Progenitor cell of endocrine pancreas (in vitro differentiated cells): ENCODE measurements around the gene GUCY1A2. TPM values are rescaled to one million over a fixed set of nuclear protein-coding genes. Genes with fewer than 3 reads are reported as not detected.

Experiments used
- DNase-seq: peaks from one replicate; pipeline ENCODE4 v3.0.0; 2021; ENCODE audit warnings: low spot score; ENCODE audit not compliant: unreplicated experiment
- H3K27ac Mint-ChIP-seq: 2 replicates; pipeline ENCODE4 v1.8.0; 2021; ENCODE audit warnings: mild to moderate bottlenecking, moderate library complexity, mixed read lengths
- H3K27me3 Mint-ChIP-seq: 2 replicates; pipeline ENCODE4 v1.8.0; 2021; ENCODE audit warnings: mixed read lengths
- H3K36me3 Mint-ChIP-seq: 2 replicates; pipeline ENCODE4 v1.8.0; 2022; ENCODE audit warnings: mixed read lengths; ENCODE audit not compliant: insufficient read depth
- H3K4me1 Mint-ChIP-seq: 2 replicates; pipeline ENCODE4 v1.8.0; 2021; ENCODE audit warnings: low read depth, mixed read lengths
- H3K4me3 Mint-ChIP-seq: 2 replicates; pipeline ENCODE4 v1.8.0; 2021; ENCODE audit warnings: low read depth, mild to moderate bottlenecking, moderate library complexity, mixed read lengths
- H3K9me3 Mint-ChIP-seq: 2 replicates; pipeline ENCODE4 v1.8.0; 2021; ENCODE audit warnings: low read depth, mixed read lengths
- CTCF ChIP-seq: fragments of 200-600 bp; sonication (generic); IDR thresholded peaks from one replicate; pipeline ENCODE4 v1.5.0; 2021; ENCODE audit warnings: antibody characterized with exemption, mild to moderate bottlenecking; ENCODE audit not compliant: unreplicated experiment
- total RNA-seq: library from RNA; stranded (reverse); gene quantifications from 2 replicates; pipeline ENCODE4 v1.2.1, GENCODE V29; 2021

The GUCY1A2 gene
- total RNA-seq, 1 donor from 2014 or later = 38.5 TPM

- peaks cover 35% of the 10 kb centered on the region for H3K4me1 Mint-ChIP-seq
- TF ChIP-seq CTCF = no peak
- no peak for DNase-seq
Observed at GRCh38 chr11:106998116-106998915, 20.0 kb downstream of the GUCY1A2 start.

GRCh38 chr11:106997227-106997626 lies 21.0 kb downstream of the GUCY1A2 start:
- TF ChIP-seq CTCF = no peak
- Mint-ChIP-seq H3K4me3 (no peak overlapping the region), H3K4me1 (peaks cover 41% of the 10 kb centered on the region), H3K27me3 (no peaks in the 10 kb centered on the region), H3K36me3 (peaks cover 3% of the 10 kb centered on the region), H3K9me3 (no peaks in the 10 kb centered on the region), H3K27ac (peak overlapping the region; percentile 86)
- DNase-seq = no peak

More at GRCh38 chr11:106998116-106998915, 20.0 kb downstream of the GUCY1A2 start:
- Mint-ChIP-seq H3K27me3 (no peaks in the 10 kb centered on the region), H3K4me3 (no peak overlapping the region), H3K36me3 (peaks cover under 1% of the 10 kb centered on the region), H3K27ac (no peak overlapping the region), H3K9me3 (no peaks in the 10 kb centered on the region)

GRCh38 chr11:106996691-106997090 lies 21.6 kb downstream of the GUCY1A2 start:
- H3K27ac Mint-ChIP-seq = no peak overlapping the region
- H3K9me3 Mint-ChIP-seq = no peaks in the 10 kb centered on the region
- peaks cover 43% of the 10 kb centered on the region for H3K4me1 Mint-ChIP-seq
- no peak for DNase-seq
- no peaks in the 10 kb centered on the region for H3K27me3 Mint-ChIP-seq
- no peak overlapping the region for H3K4me3 Mint-ChIP-seq
- peaks cover 3% of the 10 kb centered on the region for H3K36me3 Mint-ChIP-seq
- TF ChIP-seq CTCF = no peak

GRCh38 chr11:106990331-106990730 lies 27.9 kb downstream of the GUCY1A2 start:
- TF ChIP-seq CTCF = no peak
- Mint-ChIP-seq H3K36me3 (peaks cover 3% of the 10 kb centered on the region), H3K4me3 (no peak overlapping the region), H3K27me3 (no peaks in the 10 kb centered on the region), H3K9me3 (no peaks in the 10 kb centered on the region), H3K4me1 (peaks cover 44% of the 10 kb centered on the region), H3K27ac (peak overlapping the region; percentile 33)
- no peak for DNase-seq

GRCh38 chr11:106989078-106989455 lies 29.2 kb downstream of the GUCY1A2 start:
- TF ChIP-seq CTCF = no peak
- H3K4me1 Mint-ChIP-seq = peaks cover 41% of the 10 kb centered on the region
- no peak overlapping the region for H3K27ac Mint-ChIP-seq
- H3K27me3 Mint-ChIP-seq = no peaks in the 10 kb centered on the region
- H3K36me3 Mint-ChIP-seq = peaks cover 3% of the 10 kb centered on the region
- DNase-seq = no peak
- H3K9me3 Mint-ChIP-seq = no peaks in the 10 kb centered on the region
- no peak overlapping the region for H3K4me3 Mint-ChIP-seq
